H9 (cell line): Measurements from ENCODE around the gene APOBEC3G. TPM values are rescaled to one million over a fixed set of nuclear protein-coding genes. Genes with fewer than 3 reads are reported as not detected.
A peak's percentile ranks its signal among the peaks of the same experiment; 100 is the strongest.

Experiments
- DNase-seq: peaks from one replicate; pipeline ENCODE4 v3.0.0-alpha.2; 2017
- H2AFZ ChIP-seq: one replicate; pipeline ENCODE4 v1.6.1; 2013; ENCODE audit warnings: mild to moderate bottlenecking, low read length, control low read depth, moderate library complexity
- H2AK5ac ChIP-seq: 2 replicates; pipeline ENCODE4 v1.6.1; 2013; ENCODE audit warnings: low read length, control low read depth, mixed read lengths; ENCODE audit not compliant: insufficient read length
- H2BK120ac ChIP-seq: one replicate; pipeline ENCODE4 v1.6.1; 2013; ENCODE audit warnings: low read depth, mild to moderate bottlenecking, low read length, control low read depth, inconsistent platforms; ENCODE audit not compliant: poor library complexity, severe bottlenecking
- H2BK12ac ChIP-seq: 2 replicates; pipeline ENCODE4 v1.6.1; 2013; ENCODE audit warnings: low read length, control low read depth, mixed read lengths, low read depth; ENCODE audit not compliant: insufficient read length
- H2BK15ac ChIP-seq: 2 replicates; pipeline ENCODE4 v1.6.1; 2013; ENCODE audit warnings: low read depth, low read length, control low read depth
- H2BK20ac ChIP-seq: one replicate; pipeline ENCODE4 v1.6.1; 2013; ENCODE audit warnings: low read depth, mild to moderate bottlenecking, low read length, control low read depth, inconsistent platforms; ENCODE audit not compliant: poor library complexity, severe bottlenecking
- H2BK5ac ChIP-seq: 2 replicates; pipeline ENCODE4 v1.6.1; 2013; ENCODE audit warnings: low read length, control low read depth, mixed read lengths; ENCODE audit not compliant: insufficient read length
- H3K14ac ChIP-seq: 2 replicates; pipeline ENCODE4 v1.6.1; 2013; ENCODE audit warnings: low read length, control low read depth; ENCODE audit not compliant: insufficient read depth
- H3K18ac ChIP-seq: 2 replicates; pipeline ENCODE4 v1.6.1; 2013; ENCODE audit warnings: low read depth, mild to moderate bottlenecking, mixed read lengths, low read length, control low read depth; ENCODE audit not compliant: insufficient read length
- H3K23ac ChIP-seq: 2 replicates; pipeline ENCODE4 v1.6.1; 2013; ENCODE audit warnings: low read length, control low read depth, mixed read lengths, low read depth; ENCODE audit not compliant: insufficient read length
- H3K23me2 ChIP-seq: 2 replicates; pipeline ENCODE4 v1.6.1; 2013; ENCODE audit warnings: low read depth, mild to moderate bottlenecking, mixed read lengths, low read length, control low read depth; ENCODE audit not compliant: insufficient read length, poor library complexity, severe bottlenecking
- H3K27ac ChIP-seq: 2 replicates; pipeline ENCODE4 v1.5.1; 2013; ENCODE audit warnings: low read length, control low read depth, mixed read lengths, low read depth; ENCODE audit not compliant: insufficient read length
- H3K27me3 ChIP-seq: 2 replicates; pipeline ENCODE4 v1.6.1; 2013; ENCODE audit warnings: low read length, control low read depth, inconsistent platforms; ENCODE audit not compliant: insufficient read depth
- H3K4ac ChIP-seq: 2 replicates; pipeline ENCODE4 v1.6.1; 2013; ENCODE audit warnings: low read depth, mild to moderate bottlenecking, control low read depth, inconsistent platforms, low read length, moderate library complexity
- H3K4me1 ChIP-seq: 2 replicates; pipeline ENCODE4 v1.6.1; 2013; ENCODE audit warnings: low read length, control low read depth, inconsistent platforms; ENCODE audit not compliant: insufficient read depth
- H3K4me2 ChIP-seq: 2 replicates; pipeline ENCODE4 v1.6.1; 2013; ENCODE audit warnings: low read length, control low read depth, mixed read lengths; ENCODE audit not compliant: insufficient read length, insufficient read depth
- H3K56ac ChIP-seq: 2 replicates; pipeline ENCODE4 v1.6.1; 2013; ENCODE audit warnings: low read depth, mild to moderate bottlenecking, mixed read lengths, low read length, control low read depth; ENCODE audit not compliant: insufficient read length
- H3K79me1 ChIP-seq: 2 replicates; pipeline ENCODE4 v1.6.1; 2013; ENCODE audit warnings: low read depth, mild to moderate bottlenecking, moderate library complexity, low read length, control low read depth, inconsistent platforms; ENCODE audit not compliant: insufficient read depth, poor library complexity, severe bottlenecking
- H3K79me2 ChIP-seq: 2 replicates; pipeline ENCODE4 v1.6.1; 2013; ENCODE audit warnings: low read length, control low read depth, inconsistent platforms; ENCODE audit not compliant: insufficient read depth
- H3K9ac ChIP-seq: 2 replicates; pipeline ENCODE4 v1.6.1; 2013; ENCODE audit warnings: low read length, control low read depth, mixed read lengths; ENCODE audit not compliant: insufficient read length; ENCODE audit errors: extremely low read depth
- H3K9me3 ChIP-seq: one replicate; pipeline ENCODE4 v1.6.1; 2013; ENCODE audit warnings: low read depth, low read length, inconsistent platforms; ENCODE audit not compliant: control insufficient read depth
- H3T11ph ChIP-seq: one replicate; pipeline ENCODE4 v1.6.1; 2013; ENCODE audit warnings: mild to moderate bottlenecking, low read length, control low read depth, inconsistent platforms
- H4K20me1 ChIP-seq: one replicate; pipeline ENCODE4 v1.6.1; 2013; ENCODE audit not compliant: control insufficient read depth, insufficient read length, insufficient read depth
- H4K5ac ChIP-seq: 2 replicates; pipeline ENCODE4 v1.6.1; 2013; ENCODE audit warnings: low read depth, mild to moderate bottlenecking, mixed read lengths, low read length, control low read depth; ENCODE audit not compliant: insufficient read length
- H4K8ac ChIP-seq: replicated peaks from 2 replicates; pipeline ENCODE4 v1.6.1; 2013; ENCODE audit warnings: low read length, control low read depth, mixed read lengths, low read depth; ENCODE audit not compliant: insufficient read length
- H4K91ac ChIP-seq: 2 replicates; pipeline ENCODE4 v1.6.1; 2013; ENCODE audit warnings: low read depth, mild to moderate bottlenecking, moderate library complexity, mixed read lengths, low read length, control low read depth; ENCODE audit not compliant: insufficient read length
- H3K27ac Mint-ChIP-seq, 3 experiments: 2 replicates in 2 of 3; 3 replicates in 1 of 3; pipeline ENCODE4 v1.8.0; 2020 to 2021; ENCODE audit warnings: mixed read lengths in 3 of 3, mild to moderate bottlenecking in 1 of 3, moderate library complexity in 1 of 3
- H3K27me3 Mint-ChIP-seq: 2 replicates; pipeline ENCODE4 v1.8.0; 2021; ENCODE audit warnings: low read depth, mild to moderate bottlenecking, moderate library complexity, mixed read lengths
- H3K36me3 Mint-ChIP-seq, 3 experiments: 2 replicates in 2 of 3; 3 replicates in 1 of 3; pipeline ENCODE4 v1.8.0; 2020 to 2021; ENCODE audit warnings: low read depth in 3 of 3, mixed read lengths in 3 of 3; ENCODE audit not compliant: insufficient read depth in 1 of 3
- H3K4me1 Mint-ChIP-seq, 2 experiments: 2 replicates each; pipeline ENCODE4 v1.8.0; 2020; ENCODE audit warnings: mixed read lengths in 2 of 2
- H3K4me3 Mint-ChIP-seq, 2 experiments: 2 replicates in 1 of 2; 3 replicates in 1 of 2; pipeline ENCODE4 v1.8.0; 2020 to 2021; ENCODE audit warnings: mild to moderate bottlenecking in 2 of 2, mixed read lengths in 2 of 2, moderate library complexity in 1 of 2
- H3K9me3 Mint-ChIP-seq, 2 experiments: 2 replicates in 1 of 2; 3 replicates in 1 of 2; pipeline ENCODE4 v1.8.0; 2020; ENCODE audit warnings: mild to moderate bottlenecking in 2 of 2, mixed read lengths in 2 of 2, moderate library complexity in 1 of 2
- CTCF ChIP-seq: fragments of 200-600 bp; sonication (generic); conservative IDR thresholded peaks from 3 replicates; pipeline ENCODE4 v1.8.0; 2021; ENCODE audit warnings: antibody characterized with exemption, mild to moderate bottlenecking
- WGBS: extraction: QIAGEN DNeasy Blood & Tissue Kit; methylation state at CpG from one replicate; pipeline ENCODE4 v1.1.7; 2013; ENCODE audit warnings: missing lambda C conversion rate, low lambda C conversion rate, mixed read lengths; ENCODE audit not compliant: insufficient read length; ENCODE audit errors: extremely low coverage; 5-methylcytosine and 5-hydroxymethylcytosine counted together
- total RNA-seq: library from RNA; stranded (reverse); gene quantifications from 2 replicates; pipeline ENCODE4 v1.2.1, GENCODE V29; 2021

The APOBEC3G gene
- total RNA-seq, 1 experiment from 2014 or later, result 2.4 TPM

GRCh38 chr22:39130152-39130704 lies 53.2 kb downstream of the APOBEC3G start:
- no peak overlapping the region for H3K4me2 ChIP-seq
- no peak overlapping the region; a peak in 1 of 5 replicates for H3K4me3 Mint-ChIP-seq
- peaks cover 33 to 38% of the 10 kb centered on the region in 2 experiments for H3K4me1 Mint-ChIP-seq

More at GRCh38 chr22:39130152-39130704, 53.2 kb downstream of the APOBEC3G start:
- Histone ChIP-seq H3K79me1 (no peaks in the 10 kb centered on the region), H2AK5ac (no peak overlapping the region), H3K9ac (no peak overlapping the region), H2BK20ac (no peak overlapping the region), H3K14ac (no peak overlapping the region), H3K23ac (no peak overlapping the region), H4K20me1 (no peaks in the 10 kb centered on the region), H2BK5ac (no peak overlapping the region), H4K91ac (no peak overlapping the region), H3K4me1 (peaks cover 4% of the 10 kb centered on the region; the same call in 1 of the 2 replicates), H3K9me3 (no peaks in the 10 kb centered on the region), H4K5ac (no peak overlapping the region), H3K56ac (no peak overlapping the region), H3K18ac (no peak overlapping the region), H3K27ac (no peak overlapping the region), H2BK15ac (no peak overlapping the region), H3T11ph (no peak overlapping the region), H4K8ac (no peak overlapping the region), H3K4ac (no peak overlapping the region), H3K23me2 (no peaks in the 10 kb centered on the region), H2BK120ac (no peak overlapping the region), H2BK12ac (no peak overlapping the region), H2AFZ (no peak overlapping the region), H3K79me2 (no peaks in the 10 kb centered on the region), H3K27me3 (no peaks in the 10 kb centered on the region)
- no peak for TF ChIP-seq CTCF
- DNase-seq, result peak; percentile 18
- no peak overlapping the region; a peak in 1 of 7 replicates for H3K27ac Mint-ChIP-seq
- H3K36me3 Mint-ChIP-seq, result no peaks in the 10 kb centered on the region; a peak in 2 of 7 replicates
- H3K9me3 Mint-ChIP-seq, result no peaks in the 10 kb centered on the region
- WGBS, result no CpG with 5 or more reads among the region's 8 CpGs
- peaks cover 3% of the 10 kb centered on the region for H3K27me3 Mint-ChIP-seq
